HG03460 (cell line): ENCODE measurements around the gene FETUB.

Experiments
- ATAC-seq: cut with Tn5 transposase; IDR thresholded peaks from one replicate; pipeline ENCODE4 v1.9.1; 2021; ENCODE audit not compliant: unreplicated experiment

FETUB gene

GRCh38 chr3:186635532-186635931 lies 4.7 kb upstream of the FETUB start:
- no peak for ATAC-seq

GRCh38 chr3:186636536-186636935 lies 3.7 kb upstream of the FETUB start:
- no peak for ATAC-seq

GRCh38 chr3:186637686-186638085 lies 2.5 kb upstream of the FETUB start:
- ATAC-seq: no peak

- no peak for ATAC-seq
Measured at GRCh38 chr3:186638259-186638658, 1.9 kb upstream of the FETUB start.

GRCh38 chr3:186640473-186640818 lies 247 bp downstream of the FETUB start:
- no peak for ATAC-seq

- no peak for ATAC-seq
Measured at GRCh38 chr3:186640929-186641328, 730 bp downstream of the FETUB start.

GRCh38 chr3:186642014-186642413 lies 1.8 kb downstream of the FETUB start:
- ATAC-seq: no peak

GRCh38 chr3:186643493-186643892 lies 3.3 kb downstream of the FETUB start:
- no peak for ATAC-seq

- ATAC-seq: no peak
Measured at GRCh38 chr3:186644683-186645082, 4.5 kb downstream of the FETUB start.

GRCh38 chr3:186646106-186646505 lies 5.9 kb downstream of the FETUB start:
- ATAC-seq: no peak

- no peak for ATAC-seq
Measured at GRCh38 chr3:186646841-186647240, 6.6 kb downstream of the FETUB start.

GRCh38 chr3:186648851-186649250 lies 8.7 kb downstream of the FETUB start:
- no peak for ATAC-seq

- no peak for ATAC-seq
Measured at GRCh38 chr3:186651678-186652215, 11.5 kb downstream of the FETUB start.

GRCh38 chr3:186653080-186653707 lies 13.0 kb downstream of the FETUB start:
- ATAC-seq: peak; percentile 89

- ATAC-seq: no peak
Measured at GRCh38 chr3:186653984-186654383, 13.8 kb downstream of the FETUB start.

GRCh38 chr3:186663361-186664118 lies 23.3 kb downstream of the FETUB start:
- no peak for ATAC-seq

- ATAC-seq: no peak
Measured at GRCh38 chr3:186664119-186664495, 23.9 kb downstream of the FETUB start.

- no peak for ATAC-seq
Measured at GRCh38 chr3:186664506-186664905, 24.3 kb downstream of the FETUB start.

GRCh38 chr3:186665625-186666188 lies 25.5 kb downstream of the FETUB start, which contains the start of gene HRG:
TSS of gene HRG (plus strand) at chr3:186666014. CDS start at chr3:186666032, 18 bp downstream.
- ATAC-seq: no peak

GRCh38 chr3:186668426-186668825 lies 28.2 kb downstream of the FETUB start:
- no peak for ATAC-seq

- ATAC-seq: no peak
Measured at GRCh38 chr3:186669378-186670084, 29.3 kb downstream of the FETUB start.
